H1 (cell line): ENCODE results near the gene GIMAP4. TPM values are rescaled to one million over a fixed set of nuclear protein-coding genes. Genes with fewer than 3 reads are reported as not detected.

Experiments used
- ASH2L ChIP-seq: fragments of 200-600, 300-600 bp; sonication (generic); IDR thresholded peaks from one replicate; pipeline ENCODE4 v1.7.1; 2017; ENCODE audit warnings: low read length
- CHD2 ChIP-seq: IDR thresholded peaks from 2 replicates; pipeline ENCODE4 v1.6.1; 2012; ENCODE audit warnings: low read length, improper control_type of control experiment
- CHD7 ChIP-seq: fragments of 300-600 bp; sonication (generic); IDR thresholded peaks from 2 replicates; pipeline ENCODE4 v1.7.1; 2012; ENCODE audit warnings: low read length, moderate library complexity, mild to moderate bottlenecking, inconsistent platforms; ENCODE audit not compliant: insufficient replicate concordance
- RAD21 ChIP-seq, 2 experiments: IDR thresholded peaks in 1 of 2; conservative IDR thresholded peaks in 1 of 2; 2 replicates each; pipeline ENCODE4 v1.6.1; 2011; ENCODE audit warnings: low read depth in 2 of 2, low read length in 2 of 2, improper control_type of control experiment in 1 of 2, inconsistent platforms in 1 of 2, mild to moderate bottlenecking in 1 of 2, moderate library complexity in 1 of 2
- polyA plus RNA-seq, 7 experiments: library from polyadenylated mRNA; depleted of rRNA in 3 of 7; stranded (reverse) in 5 of 7; unstranded in 2 of 7; fragments of >200 nt in 5 of 7; fragments of 200-250 nt in 2 of 7; gene quantifications; 1 replicate in 5 of 7; 2 replicates in 1 of 7; 4 replicates in 1 of 7; pipeline versions ENCODE4 v1.2.1 to v1.2.3, GENCODE V29; 2011 to 2013; ENCODE audit warnings: missing spikeins in 2 of 7, mixed read lengths in 2 of 7
- total RNA-seq: library from RNA; stranded (reverse); fragmentation: NEBNext Ultra II Directional; extraction: Animal tissue kit (Norgen Biotek cat#: 25700); gene quantifications from 2 replicates; pipeline ENCODE4 v1.2.1, GENCODE V29; 2021

The GIMAP4 gene
- total and polyA plus RNA-seq, 2 of the 8 experiments (the other 6 are each of a cell fraction or from before 2014, with no cell fraction given), result 0.20 to 0.22 TPM

- no peak for TF ChIP-seq CHD7
- TF ChIP-seq ASH2L, result no peak
- TF ChIP-seq RAD21 (IDR thresholded peaks at IDR 0.05 in 1 of 2, conservative IDR thresholded peaks at IDR 0.05 in 1 of 2; ENCODE audit: low read depth in 2 of 2, low read length in 2 of 2), result no peak
- no peak for TF ChIP-seq CHD2
These were observed 28.2 kb downstream of the GIMAP4 start (continued) for GRCh38 chr7:150595361-150595760.
